Stimulated activated CD4-positive, alpha-beta T cell treated with anti-CD3 and anti-CD28 coated beads, Interleukin-4, amount 100 ng/mL, for 4 hours (primary cell): ENCODE data around the gene GRID1.
A peak's percentile ranks its signal among the peaks of the same experiment; 100 is the strongest.

Experiments
- DNase-seq, 2 experiments: peaks; one replicate each; pipeline ENCODE4 v3.0.0-alpha.2; 2020

The GRID1 gene

DNA sequence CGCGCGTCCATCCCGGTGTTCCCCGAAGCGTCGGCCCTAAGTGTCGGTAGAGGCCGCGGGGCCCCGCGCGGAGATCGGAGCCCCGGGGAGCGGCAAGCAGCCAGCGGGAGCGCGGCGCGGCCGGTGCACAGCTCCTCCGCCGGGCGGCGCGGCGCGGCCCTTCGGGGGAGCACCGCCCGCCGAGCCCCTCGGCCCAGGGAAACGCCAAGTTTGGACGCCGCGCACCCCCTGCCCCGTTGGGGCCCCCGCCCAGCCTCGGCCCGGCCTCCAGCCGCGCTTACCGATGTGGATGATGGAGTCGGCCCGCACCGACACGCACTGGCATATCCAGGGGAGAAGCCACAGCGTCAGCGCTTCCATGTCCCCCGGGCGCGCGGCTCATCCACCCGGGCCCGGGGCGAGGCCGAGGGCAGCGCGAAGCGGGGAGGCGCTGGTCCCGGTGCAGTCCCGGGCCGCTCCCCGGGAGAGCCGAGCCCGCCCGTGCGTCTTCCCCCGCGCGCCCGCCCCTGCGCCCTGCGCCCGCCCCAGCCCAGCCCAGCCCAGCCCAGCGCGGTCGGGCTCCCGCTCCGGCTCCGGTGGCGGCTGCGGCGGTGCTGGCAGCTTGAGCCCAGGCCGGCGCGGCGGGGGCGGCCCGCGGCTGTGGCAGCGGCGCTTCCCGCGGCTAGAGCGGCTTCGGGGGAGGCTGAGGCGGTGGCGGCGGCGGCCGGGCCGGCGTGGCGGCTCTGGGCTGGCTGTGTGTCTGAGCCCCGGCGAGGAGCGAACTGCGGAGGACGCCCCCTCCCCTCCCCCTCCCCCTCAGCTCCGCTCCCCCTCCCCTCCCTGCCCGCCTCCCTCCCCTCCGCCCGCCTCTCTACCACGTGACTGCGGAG lies at the start of gene GRID1:
TSS of gene GRID1 (minus strand) at position 763 of the 869 bp plus-strand sequence.
- DNase-seq, result peak; percentile 12 to 32

- DNase-seq, result no peak
These were observed 49.0 kb upstream of the GRID1 start for GRCh38 chr10:86415583-86415982.

DNA sequence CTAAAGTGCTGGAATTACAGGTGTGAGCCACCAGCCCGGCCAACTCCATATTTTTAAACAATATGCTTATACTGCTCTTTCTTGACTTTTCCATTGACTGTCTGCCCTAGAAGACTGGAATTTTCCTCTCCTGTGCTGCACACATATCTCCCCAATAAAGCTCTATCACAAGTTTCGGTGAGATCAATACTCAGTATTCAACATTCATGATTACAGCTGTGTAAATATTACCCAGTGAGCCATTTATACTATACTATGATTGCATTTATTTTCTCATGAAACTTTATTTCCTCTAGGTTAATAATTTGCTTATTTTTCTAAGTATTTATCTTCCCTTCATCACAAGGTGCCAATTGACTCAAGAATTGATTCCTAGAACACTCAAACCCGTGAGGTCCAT lies 48.5 kb upstream of the GRID1 start:
- no peak for DNase-seq

GRCh38 chr10:86413046-86413728 lies 46.6 kb upstream of the GRID1 start:
- DNase-seq, result peak in 1 of 2 experiments; percentile 15

- DNase-seq, result no peak
These were observed 45.4 kb upstream of the GRID1 start for GRCh38 chr10:86411852-86412560.

DNA sequence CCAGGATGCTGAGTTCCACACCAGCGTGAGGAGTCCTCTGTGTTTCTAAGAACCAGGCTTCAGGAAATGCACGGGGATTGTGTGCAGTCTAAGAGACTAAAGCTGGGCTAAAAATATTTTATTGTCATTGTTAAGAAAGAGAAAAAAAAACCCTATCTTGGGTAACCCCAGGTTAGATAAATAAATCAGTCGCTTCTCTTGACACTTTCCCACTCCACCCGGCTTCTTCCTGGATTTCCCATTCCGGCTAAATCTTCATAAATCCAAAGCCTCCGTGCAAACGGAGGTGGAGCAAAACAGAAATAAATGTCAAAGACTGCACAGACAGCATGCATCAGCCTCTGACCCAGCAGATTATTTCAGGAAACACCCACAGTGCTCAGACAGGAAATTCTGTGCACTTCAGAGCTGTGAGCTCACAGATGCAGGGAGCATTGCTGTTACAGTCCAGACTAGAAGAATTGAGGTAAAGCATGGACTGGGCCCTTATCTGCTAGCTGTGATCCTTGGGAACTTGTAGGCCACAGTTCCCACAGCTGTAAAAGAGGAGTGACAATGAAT lies 44.8 kb upstream of the GRID1 start:
- DNase-seq, result peak in 1 of 2 experiments; percentile 54

DNA sequence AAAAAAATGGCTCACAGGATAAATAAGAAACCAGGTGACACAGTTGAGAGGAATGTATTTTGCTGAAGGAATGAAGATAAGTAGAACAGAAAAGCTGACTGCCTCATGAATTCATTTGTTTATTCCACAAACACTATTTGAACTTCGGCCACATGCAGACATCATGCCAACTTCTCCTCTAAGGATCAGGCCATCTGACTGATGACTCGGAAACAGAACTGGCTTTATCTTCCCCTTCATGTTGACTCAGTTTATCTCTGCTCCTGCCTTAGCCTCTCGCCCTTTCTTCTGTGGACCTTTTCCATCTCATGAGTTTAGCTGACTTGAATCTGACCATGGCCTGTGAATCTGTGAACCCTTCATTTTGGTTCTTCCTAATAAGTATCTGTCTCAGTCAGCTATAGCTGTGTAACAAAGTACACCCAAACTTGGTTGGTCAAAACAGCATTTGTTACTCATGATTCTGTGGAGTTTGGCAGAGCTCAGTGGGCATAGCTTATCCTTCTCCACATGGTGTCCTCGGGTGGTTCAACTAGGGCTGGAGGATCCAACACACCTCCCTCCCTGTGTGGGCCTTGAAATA lies 44.0 kb upstream of the GRID1 start:
- no peak for DNase-seq

GRCh38 chr10:86409183-86409582 lies 42.6 kb upstream of the GRID1 start:
- DNase-seq, result no peak

- DNase-seq, result no peak
These were observed 36.7 kb upstream of the GRID1 start for GRCh38 chr10:86403183-86403797.

DNA sequence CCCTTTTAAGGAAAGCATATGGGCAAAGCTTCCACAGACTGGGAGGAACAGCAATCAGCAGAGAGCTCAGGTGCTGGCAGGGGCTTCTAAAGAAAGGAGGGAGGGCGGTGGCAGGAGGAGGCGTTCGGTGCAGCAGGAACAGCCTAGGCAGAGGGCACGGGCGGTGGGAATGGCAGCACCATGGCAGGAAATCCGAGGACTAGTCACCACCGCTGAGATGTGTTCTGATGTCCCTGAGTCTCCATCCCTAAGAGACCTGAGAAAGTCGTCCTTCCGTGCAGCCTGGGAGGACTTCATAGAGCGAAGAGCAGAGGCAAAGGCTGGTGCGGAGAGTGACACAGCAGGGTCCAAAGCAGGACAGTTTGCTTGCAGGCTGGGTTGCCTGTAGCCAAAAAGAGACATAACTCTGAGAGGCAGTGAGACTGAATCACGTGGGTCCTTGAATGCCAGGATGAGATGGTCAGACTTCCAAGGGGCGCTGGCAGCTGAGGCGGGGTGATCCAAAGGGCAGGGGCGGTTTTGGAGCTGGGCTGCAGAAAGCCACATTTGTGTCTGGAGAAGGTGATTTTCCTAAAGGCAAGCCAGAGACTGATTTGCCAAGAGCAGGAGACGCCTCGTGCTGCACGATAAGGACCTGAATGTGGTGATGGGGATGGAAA lies 35.8 kb upstream of the GRID1 start:
- no peak for DNase-seq

GRCh38 chr10:86401588-86402282 lies 35.1 kb upstream of the GRID1 start:
- peak; percentile 14 to 74 for DNase-seq

DNA sequence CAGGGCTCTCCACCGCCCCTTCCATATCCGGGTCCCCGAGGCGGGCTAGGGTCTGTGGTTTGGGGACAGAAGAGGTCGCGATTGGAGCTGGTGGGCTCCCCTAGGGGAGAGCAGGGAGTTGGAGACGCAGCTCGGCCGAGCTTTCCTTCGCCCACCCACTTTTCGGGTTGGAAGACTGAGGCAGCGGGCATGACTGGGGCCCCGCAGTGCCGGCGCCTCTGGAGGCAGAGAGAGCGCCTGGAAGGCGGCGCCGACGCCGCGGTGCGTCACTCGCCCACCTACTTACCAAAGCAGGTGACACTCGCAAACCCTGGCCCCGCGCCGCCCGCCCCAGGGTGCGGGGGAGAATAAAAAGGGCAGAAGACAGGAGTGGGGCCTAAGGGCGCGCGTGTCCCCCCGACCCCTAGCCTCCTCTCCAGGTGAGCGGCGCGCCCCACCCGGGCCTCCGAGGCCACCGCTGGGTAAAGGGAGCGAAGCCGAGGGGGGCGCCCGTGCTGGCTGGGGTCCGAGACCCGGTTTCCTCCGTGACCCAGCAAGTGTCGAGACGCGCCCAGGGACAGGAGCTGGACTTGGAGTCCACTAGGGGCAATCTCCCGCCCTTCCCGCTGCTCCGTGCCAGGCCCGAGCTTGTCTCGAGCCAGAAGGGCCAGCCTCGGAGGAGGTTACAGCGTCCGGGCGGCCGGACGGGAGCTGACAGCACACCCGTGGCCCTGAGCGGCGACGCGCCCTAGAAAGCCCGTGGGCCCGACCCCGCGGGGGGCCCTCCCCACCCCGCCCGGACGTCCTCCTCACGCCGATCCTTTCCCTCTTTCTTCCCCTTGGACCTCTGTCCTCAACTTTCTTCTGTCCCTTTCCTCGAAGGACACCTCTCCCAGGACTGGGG lies 34.4 kb upstream of the GRID1 start:
- peak; percentile 77 to 87 for DNase-seq

DNA sequence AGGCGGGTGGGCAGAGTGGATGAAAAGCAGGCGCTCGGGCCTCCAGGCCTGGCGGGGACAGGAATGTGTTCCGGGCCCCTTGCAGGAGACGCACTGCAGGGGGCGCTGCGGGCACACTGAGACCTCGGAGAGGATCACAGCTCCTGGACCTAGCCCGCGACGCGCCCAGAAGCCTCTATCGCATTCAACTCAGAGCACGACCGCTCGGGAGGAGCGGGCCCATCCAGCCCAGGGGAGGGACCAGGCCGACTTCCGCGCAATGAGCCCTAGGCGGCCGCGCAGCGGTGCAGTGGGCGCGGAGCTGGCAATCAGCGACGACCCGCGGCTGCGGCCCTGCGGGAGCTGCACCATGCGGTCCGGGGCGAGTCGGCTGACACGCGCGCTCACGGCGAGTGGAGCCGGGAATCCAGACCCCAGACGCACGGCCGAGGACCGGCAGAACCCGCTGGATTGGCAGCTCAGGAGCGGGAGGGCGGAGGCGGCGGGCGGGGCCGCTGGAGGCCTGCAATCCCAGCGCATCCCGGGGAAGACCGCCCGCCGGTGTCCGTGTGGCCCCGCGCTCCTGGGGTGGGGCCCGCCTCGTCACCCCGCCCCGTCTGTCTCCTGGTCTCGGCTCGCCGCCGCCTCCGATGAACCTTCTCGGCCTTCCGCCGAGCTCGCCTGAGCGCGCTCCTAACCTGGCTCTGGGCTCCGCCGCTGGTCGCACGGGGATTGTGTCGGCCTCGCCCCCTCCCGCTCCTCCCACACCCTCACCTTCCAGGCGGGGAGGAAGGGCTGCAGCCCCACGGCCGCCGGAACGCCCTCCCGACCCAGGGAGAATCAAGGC lies 33.5 kb upstream of the GRID1 start:
- peak; percentile 91 to 97 for DNase-seq

DNA sequence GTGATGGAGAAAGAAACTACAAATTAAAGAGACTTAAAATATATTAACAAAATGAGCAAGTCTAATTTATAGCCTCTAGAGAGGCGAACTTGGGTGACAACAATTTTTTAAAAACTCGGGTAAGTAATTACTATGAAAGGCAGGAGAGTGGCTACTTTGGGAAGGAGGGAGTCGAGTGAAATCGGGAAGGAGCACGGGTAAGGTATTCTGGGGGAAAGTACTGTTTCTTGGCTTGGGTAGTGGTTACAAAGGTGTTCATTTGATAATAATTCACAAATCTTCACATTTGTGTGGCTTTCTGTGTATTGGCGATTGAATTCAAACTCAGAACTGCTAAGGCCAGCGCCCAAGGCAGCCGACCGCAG lies 32.9 kb upstream of the GRID1 start:
- DNase-seq, result no peak

DNA sequence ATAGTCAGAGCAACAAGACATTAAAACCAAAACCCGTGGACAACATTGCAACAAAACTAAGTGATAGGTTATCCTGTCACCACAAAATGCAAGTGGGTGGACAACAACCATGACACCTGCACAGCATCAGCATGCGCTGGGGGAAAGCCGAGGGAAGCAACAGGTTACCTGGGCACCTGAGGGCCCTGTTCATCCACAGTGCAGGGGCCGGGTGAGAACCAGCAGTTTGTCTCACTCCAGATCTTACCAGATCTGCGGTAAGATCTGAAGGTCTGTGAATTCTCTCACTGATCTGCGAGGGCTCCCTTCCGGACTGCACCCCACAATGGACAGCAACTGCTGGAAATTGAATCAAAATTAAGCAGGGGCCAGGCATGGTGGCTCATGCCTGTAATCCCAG lies 30.5 kb upstream of the GRID1 start:
- no peak for DNase-seq

DNA sequence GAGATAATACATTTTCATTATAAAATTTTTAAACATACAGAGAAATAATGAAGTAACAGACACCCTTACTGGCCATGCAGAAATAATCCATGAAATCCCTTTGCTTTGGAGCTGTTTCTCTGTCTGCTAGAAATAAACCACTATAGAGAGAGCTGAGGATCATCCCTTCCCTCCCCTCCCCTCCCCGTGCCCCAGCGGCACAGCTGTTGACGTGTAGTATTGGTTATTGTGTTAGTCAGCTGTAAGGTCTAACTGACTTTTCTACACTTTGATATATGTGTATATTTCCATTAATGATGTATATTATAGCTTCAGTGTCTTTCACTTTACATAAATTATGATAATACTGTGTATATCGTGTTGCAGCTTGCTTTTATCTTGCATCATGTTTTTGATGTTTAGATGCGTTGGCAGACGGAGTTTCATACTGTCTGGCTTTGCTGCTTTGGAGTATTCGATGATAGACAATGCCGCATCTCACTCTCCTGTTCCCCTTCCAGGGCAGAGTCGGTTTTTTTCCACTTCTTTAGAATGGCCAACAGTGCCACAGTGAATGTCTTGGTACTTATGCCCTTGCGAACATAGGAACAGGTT lies 27.4 kb upstream of the GRID1 start:
- DNase-seq, result no peak

DNA sequence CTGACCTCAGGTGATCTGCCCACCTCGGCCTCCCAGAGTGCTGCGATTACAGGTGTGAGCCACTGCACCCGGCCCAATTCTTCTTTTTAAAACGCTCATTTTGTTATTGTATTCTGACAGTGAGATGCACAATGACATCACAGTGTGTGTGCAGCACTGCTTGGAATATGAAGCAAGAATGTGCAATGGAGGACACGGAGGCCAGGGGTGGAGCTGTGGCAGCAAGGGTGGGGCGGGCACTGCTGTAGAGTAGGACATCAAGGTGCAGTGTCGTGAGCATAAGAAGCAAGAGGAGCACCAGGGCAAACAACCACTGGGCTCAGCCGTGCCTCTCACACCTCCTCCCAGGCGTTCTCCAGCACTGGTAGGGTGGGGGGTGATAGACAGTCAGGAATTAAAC lies 26.8 kb upstream of the GRID1 start:
- no peak for DNase-seq

GRCh38 chr10:86392723-86393094 lies 26.1 kb upstream of the GRID1 start:
- no peak for DNase-seq
